Neural progenitor cell (in vitro differentiated cells): ENCODE results near the gene SLC37A4. TPM values are rescaled to one million over a fixed set of nuclear protein-coding genes. Genes with fewer than 3 reads are reported as not detected.
"Not testable (repeated sequence)": the region's sequence is repeated elsewhere in the genome, so short reads cannot be mapped to it uniquely, and the experiment has no call there.

Experiments used
- DNase-seq: peaks from one replicate; pipeline ENCODE4 v3.0.0-alpha.2; 2016; ENCODE audit warnings: low spot score
- H2AFZ ChIP-seq: fragments of 200-600 bp; sonication (generic); replicated peaks from 2 replicates; pipeline ENCODE4 v1.6.1; 2016; ENCODE audit warnings: antibody characterized with exemption
- H3F3A ChIP-seq: fragments of 200-600 bp; sonication (generic); 2 replicates; pipeline ENCODE4 v1.6.1; 2016; ENCODE audit warnings: antibody characterized with exemption, low read depth
- H3K27ac ChIP-seq: fragments of 200-600 bp; sonication (generic); 2 replicates; pipeline ENCODE4 v1.5.1; 2016; ENCODE audit warnings: mild to moderate bottlenecking
- H3K27me3 ChIP-seq: fragments of 200-600 bp; sonication (generic); 2 replicates; pipeline ENCODE4 v1.6.1; 2016; ENCODE audit warnings: mild to moderate bottlenecking, moderate library complexity
- H3K36me3 ChIP-seq: fragments of 200-600 bp; sonication (generic); 2 replicates; pipeline ENCODE4 v1.5.1; 2016
- H3K4me1 ChIP-seq: fragments of 200-600 bp; sonication (generic); 2 replicates; pipeline ENCODE4 v1.6.1; 2016; ENCODE audit warnings: mixed run types
- H3K4me2 ChIP-seq: fragments of 200-600 bp; sonication (generic); 2 replicates; pipeline ENCODE4 v1.6.1; 2016
- H3K4me3 ChIP-seq: fragments of 200-600 bp; sonication (generic); 2 replicates; pipeline ENCODE4 v1.5.1; 2016
- H3K79me2 ChIP-seq: fragments of 200-600 bp; sonication (generic); 2 replicates; pipeline ENCODE4 v1.6.1; 2016; ENCODE audit warnings: low read depth
- H3K9ac ChIP-seq: fragments of 200-600 bp; sonication (generic); 2 replicates; pipeline ENCODE4 v1.6.1; 2016
- H3K9me3 ChIP-seq: fragments of 200-600 bp; sonication (generic); 2 replicates; pipeline ENCODE4 v1.5.1; 2016; ENCODE audit warnings: low read depth
- H4K20me1 ChIP-seq: fragments of 200-600 bp; sonication (generic); 2 replicates; pipeline ENCODE4 v1.6.1; 2016; ENCODE audit warnings: low read depth
- H3K27ac Mint-ChIP-seq: 3 replicates; pipeline ENCODE4 v1.8.0; 2021; ENCODE audit warnings: mixed read lengths
- H3K27me3 Mint-ChIP-seq: 2 replicates; pipeline ENCODE4 v1.8.0; 2022; ENCODE audit warnings: low read depth, mild to moderate bottlenecking, inconsistent platforms, moderate library complexity, mixed read lengths; ENCODE audit not compliant: insufficient read depth
- H3K36me3 Mint-ChIP-seq: 3 replicates; pipeline ENCODE4 v1.8.0; 2021; ENCODE audit warnings: mixed read lengths
- H3K4me1 Mint-ChIP-seq: 3 replicates; pipeline ENCODE4 v1.8.0; 2021; ENCODE audit warnings: mixed read lengths
- H3K4me3 Mint-ChIP-seq: 3 replicates; pipeline ENCODE4 v1.8.0; 2021; ENCODE audit warnings: mild to moderate bottlenecking, moderate library complexity, mixed read lengths
- H3K9me3 Mint-ChIP-seq: 3 replicates; pipeline ENCODE4 v1.8.0; 2020; ENCODE audit warnings: mixed read lengths
- CTCF ChIP-seq: fragments of 200-600 bp; sonication (generic); IDR thresholded peaks from 2 replicates; pipeline ENCODE4 v1.5.1; 2017; ENCODE audit warnings: antibody characterized with exemption, mild to moderate bottlenecking
- EZH2 ChIP-seq: fragments of 200-600 bp; sonication (generic); IDR thresholded peaks from 2 replicates; pipeline ENCODE4 v1.6.1; 2017; ENCODE audit warnings: antibody characterized with exemption, mild to moderate bottlenecking, moderate library complexity
- EZH2phosphoT487 ChIP-seq: fragments of 200-600 bp; sonication (generic); IDR thresholded peaks from 2 replicates; pipeline ENCODE4 v1.6.1; 2017; ENCODE audit warnings: antibody characterized with exemption
- total RNA-seq: library from RNA; depleted of rRNA; stranded (reverse); fragments of >200 nt; gene quantifications from 2 replicates; pipeline ENCODE4 v1.2.3, GENCODE V29; 2015; ENCODE audit warnings: low replicate concordance

Gene SLC37A4
- total RNA-seq, 1 donor from 2014 or later = 55.2 TPM

GRCh38 chr11:119019996-119020395 is 10.7 kb downstream of the SLC37A4 start:
- no peak overlapping the region for H2AFZ ChIP-seq
- peaks cover 75% of the 10 kb centered on the region for H3F3A ChIP-seq
- no peak overlapping the region for H3K27ac ChIP-seq
- H3K27me3 Mint-ChIP-seq = peaks cover 5% of the 10 kb centered on the region
- peaks cover 42% of the 10 kb centered on the region for H4K20me1 ChIP-seq
- H3K79me2 ChIP-seq = peaks cover 66% of the 10 kb centered on the region
- peaks cover 24% of the 10 kb centered on the region for H3K36me3 Mint-ChIP-seq
- peaks cover 5% of the 10 kb centered on the region for H3K36me3 ChIP-seq
- peaks cover 25% of the 10 kb centered on the region for H3K4me1 Mint-ChIP-seq
- peaks cover 16% of the 10 kb centered on the region for H3K4me1 ChIP-seq
- H3K9ac ChIP-seq = no peak overlapping the region
- TF ChIP-seq CTCF = no peak
- no peak for TF ChIP-seq EZH2phosphoT487
- no peak for TF ChIP-seq EZH2
- no peak for DNase-seq
- H3K9me3 ChIP-seq = no peaks in the 10 kb centered on the region
- peak overlapping the region; percentile 100 for H3K4me3 Mint-ChIP-seq
- H3K27me3 ChIP-seq = no peaks in the 10 kb centered on the region
- H3K27ac Mint-ChIP-seq = no peak overlapping the region
- H3K4me2 ChIP-seq = peak overlapping the region; percentile 100
- H3K4me3 ChIP-seq = peak overlapping the region; percentile 91
- H3K9me3 Mint-ChIP-seq = no peaks in the 10 kb centered on the region

GRCh38 chr11:119018074-119018938 is 12.4 kb downstream of the SLC37A4 start, which contains the start of the genes RPS25 and TRAPPC4:
Gene RPS25 (minus strand): TSS chr11:119018343. CDS start chr11:119018284, 59 bp downstream.
Gene TRAPPC4 (plus strand): TSS chr11:119018766. CDS start chr11:119018796, 30 bp downstream.
- DNase-seq = peak; percentile 96
- Histone ChIP-seq H3K4me3 (peak within 1 kb of the TSS; percentile 91), H2AFZ (peak within 1 kb of the TSS; percentile 92), H3F3A (peaks cover 73% of the 10 kb centered on the region), H3K4me2 (peak within 1 kb of the TSS; percentile 100), H3K9ac (peak within 1 kb of the TSS; percentile 92), H3K27ac (peak within 1 kb of the TSS; percentile 94), H3K27me3 (no peaks in the 10 kb centered on the region), H3K9me3 (no peaks in the 10 kb centered on the region), H4K20me1 (peaks cover 42% of the 10 kb centered on the region), H3K36me3 (peaks cover 12% of the 10 kb centered on the region), H3K79me2 (peaks cover 75% of the 10 kb centered on the region), H3K4me1 (peaks cover 16% of the 10 kb centered on the region)
- peaks cover 2% of the 10 kb centered on the region for H3K27me3 Mint-ChIP-seq
- peaks cover 22% of the 10 kb centered on the region for H3K4me1 Mint-ChIP-seq
- peak within 1 kb of the TSS; percentile 100 for H3K4me3 Mint-ChIP-seq
- peak within 1 kb of the TSS; percentile 99 for H3K27ac Mint-ChIP-seq
- TF ChIP-seq EZH2phosphoT487 (no peak), CTCF (peak; percentile 3)
- H3K36me3 Mint-ChIP-seq = peaks cover 29% of the 10 kb centered on the region
- no peaks in the 10 kb centered on the region for H3K9me3 Mint-ChIP-seq

DNA sequence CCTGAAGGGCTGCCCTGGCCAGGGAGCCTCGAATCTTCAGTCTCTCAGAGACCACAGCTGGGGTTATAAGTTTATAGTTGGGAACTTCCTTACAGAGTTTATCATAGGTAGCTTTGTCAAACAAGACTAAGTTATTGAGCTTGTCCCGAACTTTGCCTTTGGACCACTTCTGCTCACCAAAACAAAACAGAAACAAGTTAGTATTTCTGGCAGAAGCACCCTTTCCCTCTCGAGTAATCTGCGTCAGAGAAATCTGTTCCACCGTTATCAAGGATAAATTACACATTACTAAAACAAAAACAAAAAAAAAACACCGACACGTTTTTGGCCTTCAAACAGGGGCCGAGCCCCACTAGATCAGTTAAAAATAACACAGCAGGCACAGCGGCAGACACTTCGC is 13.3 kb downstream of the SLC37A4 start:
- Histone ChIP-seq H4K20me1 (peaks cover 42% of the 10 kb centered on the region), H3K79me2 (peaks cover 75% of the 10 kb centered on the region), H3K4me3 (peak overlapping the region; percentile 91), H3K9ac (peak overlapping the region; percentile 92), H3K27ac (peak overlapping the region; percentile 11), H3K36me3 (peaks cover 17% of the 10 kb centered on the region), H3F3A (peaks cover 78% of the 10 kb centered on the region), H3K4me1 (peaks cover 16% of the 10 kb centered on the region), H3K4me2 (peak overlapping the region; percentile 100)
- H3K4me1 Mint-ChIP-seq = peaks cover 22% of the 10 kb centered on the region
- peaks cover 32% of the 10 kb centered on the region for H3K36me3 Mint-ChIP-seq
- H3K4me3 Mint-ChIP-seq = peak overlapping the region; percentile 100
- DNase-seq, H3K27me3 Mint-ChIP-seq, H3K27me3 ChIP-seq, H3K9me3 Mint-ChIP-seq, H2AFZ ChIP-seq, H3K9me3 ChIP-seq: not testable (repeated sequence)
- H3K27ac Mint-ChIP-seq = peak overlapping the region; percentile 99
